ENCODE data around the gene SLC39A13.

Gene SLC39A13

GRCh38 chr11:47392546-47393162 lies 15.7 kb upstream of the SLC39A13 start:
- Histone ChIP-seq H3K36me3 (replicated peaks; ENCODE audit: insufficient read depth, low read length) (no peaks in the 10 kb centered on the region), H3K9me2 (replicated peaks; ENCODE audit: insufficient read depth, low read length) (no peaks in the 10 kb centered on the region), H3K9ac (ENCODE audit: low read length) (no peak overlapping the region), H3K4me1 (ENCODE audit: low read length) (peaks cover 31% of the 10 kb centered on the region), H3K4me2 (ENCODE audit: low read depth, low read length) (peak overlapping the region; percentile 34; the same call in 1 of the 2 replicates), H3K27ac (ENCODE audit: low read length) (no peak overlapping the region), H3F3A (ENCODE audit: insufficient read depth, low read length) (no peaks in the 10 kb centered on the region), H3K79me2 (ENCODE audit: low read length) (no peaks in the 10 kb centered on the region), H4K20me1 (ENCODE audit: insufficient read depth, low read length) (no peaks in the 10 kb centered on the region), H2AFZ (ENCODE audit: low read length) (no peak overlapping the region), H3K27me3 (replicated peaks; ENCODE audit: insufficient read depth, low read length) (no peaks in the 10 kb centered on the region), H3K9me3 (replicated peaks; ENCODE audit: insufficient read depth, low read length) (no peaks in the 10 kb centered on the region), H3K4me3 (ENCODE audit: low read length) (no peak overlapping the region)
- TF ChIP-seq CTCF (IDR thresholded peaks at IDR 0.05; ENCODE audit: low read length) = no peak
- no peak for TF ChIP-seq EZH2 (optimal IDR thresholded peaks at IDR 0.05; ENCODE audit: low read depth, low read length)
- TF ChIP-seq EZH2phosphoT487 (IDR thresholded peaks at IDR 0.05; ENCODE audit: low read length) = no peak
- no peak for DNase-seq

- Histone ChIP-seq H3F3A (ENCODE audit: insufficient read depth, low read length) (no peaks in the 10 kb centered on the region), H3K4me2 (ENCODE audit: low read depth, low read length) (peak overlapping the region; percentile 34; the same call in 1 of the 2 replicates), H3K9me3 (replicated peaks; ENCODE audit: insufficient read depth, low read length) (no peaks in the 10 kb centered on the region), H3K9ac (ENCODE audit: low read length) (no peak overlapping the region), H3K79me2 (ENCODE audit: low read length) (no peaks in the 10 kb centered on the region), H4K20me1 (ENCODE audit: insufficient read depth, low read length) (no peaks in the 10 kb centered on the region), H3K4me3 (ENCODE audit: low read length) (no peak overlapping the region), H3K27me3 (replicated peaks; ENCODE audit: insufficient read depth, low read length) (no peaks in the 10 kb centered on the region), H3K27ac (ENCODE audit: low read length) (peak overlapping the region; percentile 1; the same call in 1 of the 2 replicates), H2AFZ (ENCODE audit: low read length) (peak overlapping the region; percentile 17; the same call in 1 of the 2 replicates), H3K36me3 (replicated peaks; ENCODE audit: insufficient read depth, low read length) (no peaks in the 10 kb centered on the region), H3K4me1 (ENCODE audit: low read length) (peaks cover 31% of the 10 kb centered on the region), H3K9me2 (replicated peaks; ENCODE audit: insufficient read depth, low read length) (no peaks in the 10 kb centered on the region)
- TF ChIP-seq EZH2 (optimal IDR thresholded peaks at IDR 0.05; ENCODE audit: low read depth, low read length) (no peak), EZH2phosphoT487 (IDR thresholded peaks at IDR 0.05; ENCODE audit: low read length) (no peak), CTCF (IDR thresholded peaks at IDR 0.05; ENCODE audit: low read length) (no peak)
- DNase-seq = peak; percentile 52
Observed at GRCh38 chr11:47393163-47394049, 15.0 kb upstream of the SLC39A13 start.

GRCh38 chr11:47394050-47394321 lies 14.4 kb upstream of the SLC39A13 start:
- H3K27ac ChIP-seq (ENCODE audit: low read length) = no peak overlapping the region
- H3K27me3 ChIP-seq (replicated peaks; ENCODE audit: insufficient read depth, low read length) = no peaks in the 10 kb centered on the region
- DNase-seq = no peak
- TF ChIP-seq EZH2 (optimal IDR thresholded peaks at IDR 0.05; ENCODE audit: low read depth, low read length) (no peak), EZH2phosphoT487 (IDR thresholded peaks at IDR 0.05; ENCODE audit: low read length) (no peak), CTCF (IDR thresholded peaks at IDR 0.05; ENCODE audit: low read length) (no peak)
- peaks cover 31% of the 10 kb centered on the region for H3K4me1 ChIP-seq (ENCODE audit: low read length)
- no peaks in the 10 kb centered on the region for H3K9me3 ChIP-seq (replicated peaks; ENCODE audit: insufficient read depth, low read length)
- H3K36me3 ChIP-seq (replicated peaks; ENCODE audit: insufficient read depth, low read length) = no peaks in the 10 kb centered on the region
- H3K9ac ChIP-seq (ENCODE audit: low read length) = no peak overlapping the region
- peak overlapping the region; percentile 86 for H2AFZ ChIP-seq (ENCODE audit: low read length)
- H3K9me2 ChIP-seq (replicated peaks; ENCODE audit: insufficient read depth, low read length) = no peaks in the 10 kb centered on the region
- H3K4me3 ChIP-seq (ENCODE audit: low read length) = no peak overlapping the region
- H4K20me1 ChIP-seq (ENCODE audit: insufficient read depth, low read length) = no peaks in the 10 kb centered on the region
- H3K79me2 ChIP-seq (ENCODE audit: low read length) = no peaks in the 10 kb centered on the region
- no peaks in the 10 kb centered on the region for H3F3A ChIP-seq (ENCODE audit: insufficient read depth, low read length)
- peak overlapping the region; percentile 56; the same call in 1 of the 2 replicates for H3K4me2 ChIP-seq (ENCODE audit: low read depth, low read length)
